ENCODE results near the gene SORT1.

DNA sequence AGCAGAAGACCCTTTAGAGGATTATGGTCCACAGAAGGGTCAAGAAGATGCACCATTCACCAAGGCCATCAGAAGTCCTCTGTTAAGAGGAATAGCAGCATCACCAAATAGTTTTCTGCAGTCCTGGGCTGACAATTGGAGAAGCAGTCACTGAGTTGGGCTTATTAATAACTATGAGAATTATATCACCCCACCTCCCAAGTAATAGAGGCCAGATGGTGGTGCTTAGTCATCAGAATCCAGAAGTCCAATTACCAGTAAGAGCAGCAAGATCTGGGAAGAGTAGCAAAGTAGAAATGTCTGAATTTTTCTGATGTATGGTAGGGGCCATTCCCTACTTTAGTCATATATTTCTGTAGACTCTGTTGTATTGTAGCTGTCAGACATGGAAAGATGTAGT, 34.6 kb upstream of the SORT1 start:
- TF ChIP-seq, protein P1, sequence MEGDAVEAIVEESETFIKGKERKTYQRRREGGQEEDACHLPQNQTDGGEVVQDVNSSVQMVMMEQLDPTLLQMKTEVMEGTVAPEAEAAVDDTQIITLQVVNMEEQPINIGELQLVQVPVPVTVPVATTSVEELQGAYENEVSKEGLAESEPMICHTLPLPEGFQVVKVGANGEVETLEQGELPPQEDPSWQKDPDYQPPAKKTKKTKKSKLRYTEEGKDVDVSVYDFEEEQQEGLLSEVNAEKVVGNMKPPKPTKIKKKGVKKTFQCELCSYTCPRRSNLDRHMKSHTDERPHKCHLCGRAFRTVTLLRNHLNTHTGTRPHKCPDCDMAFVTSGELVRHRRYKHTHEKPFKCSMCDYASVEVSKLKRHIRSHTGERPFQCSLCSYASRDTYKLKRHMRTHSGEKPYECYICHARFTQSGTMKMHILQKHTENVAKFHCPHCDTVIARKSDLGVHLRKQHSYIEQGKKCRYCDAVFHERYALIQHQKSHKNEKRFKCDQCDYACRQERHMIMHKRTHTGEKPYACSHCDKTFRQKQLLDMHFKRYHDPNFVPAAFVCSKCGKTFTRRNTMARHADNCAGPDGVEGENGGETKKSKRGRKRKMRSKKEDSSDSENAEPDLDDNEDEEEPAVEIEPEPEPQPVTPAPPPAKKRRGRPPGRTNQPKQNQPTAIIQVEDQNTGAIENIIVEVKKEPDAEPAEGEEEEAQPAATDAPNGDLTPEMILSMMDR (IDR thresholded peaks at IDR 0.05; ENCODE audit: low read depth, low read length) = no peak
- TF ChIP-seq EZH2phosphoT487 (IDR thresholded peaks at IDR 0.05; ENCODE audit: low read depth) = no peak
